Right ventricle myocardium inferior (tissue), 1 donor: ENCODE measurements around the gene PRR23E. TPM values are rescaled to one million over a fixed set of nuclear protein-coding genes. Genes with fewer than 3 reads are reported as not detected.
A peak's percentile ranks its signal among the peaks of the same experiment; 100 is the strongest.

ENCODE experiments used
- ATAC-seq: fragments of 200-7000 bp; cut with Tn5 transposase; one replicate; pipeline ENCODE4 v1.9.1; 2020; ENCODE audit warnings: mild to moderate bottlenecking, moderate library complexity
- DNase-seq: peaks from one replicate; pipeline ENCODE4 v3.0.0; 2021; ENCODE audit errors: missing footprints
- intact Hi-C: fragments of 100-400 bp; cut with DNase I; formaldehyde crosslinking; loops from one replicate; pipeline ENCODE4 v1.11.0; 2022
- total RNA-seq: library from RNA; stranded (reverse); fragmentation: NEBNext Ultra II Directional; extraction: Animal tissue kit (Norgen Biotek cat#: 25700); gene quantifications from one replicate; pipeline ENCODE4 v1.2.1, GENCODE V29; 2021
- donor health status: DM: no; HTN: yes; CAD: no; lungs with severe emphysema.

The PRR23E gene
- total RNA-seq, 1 donor from 2014 or later, result not detected

DNA sequence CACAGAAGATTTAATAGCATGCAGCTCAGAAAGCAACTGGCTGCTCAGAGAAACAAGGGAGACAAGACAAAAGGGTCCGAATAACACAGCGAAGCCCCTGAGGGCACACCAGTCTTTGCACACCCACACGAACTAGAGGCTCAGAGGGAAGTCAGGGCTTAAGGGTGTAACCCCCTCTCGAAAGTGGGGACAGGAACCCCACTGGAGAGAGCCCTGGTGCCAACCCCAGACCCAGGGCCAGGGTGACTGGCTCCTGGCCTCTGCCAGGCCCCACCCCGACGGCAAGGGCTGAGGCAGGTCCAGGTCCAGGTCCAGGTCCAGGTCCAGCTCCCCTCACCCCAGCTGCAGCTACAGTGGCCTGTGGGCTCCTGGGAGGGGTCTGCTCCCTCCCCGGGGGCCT lies 10.5 kb upstream of the PRR23E start:
- intact Hi-C loops, result no loop called here
- ATAC-seq (no peak), DNase-seq (no peak)

DNA sequence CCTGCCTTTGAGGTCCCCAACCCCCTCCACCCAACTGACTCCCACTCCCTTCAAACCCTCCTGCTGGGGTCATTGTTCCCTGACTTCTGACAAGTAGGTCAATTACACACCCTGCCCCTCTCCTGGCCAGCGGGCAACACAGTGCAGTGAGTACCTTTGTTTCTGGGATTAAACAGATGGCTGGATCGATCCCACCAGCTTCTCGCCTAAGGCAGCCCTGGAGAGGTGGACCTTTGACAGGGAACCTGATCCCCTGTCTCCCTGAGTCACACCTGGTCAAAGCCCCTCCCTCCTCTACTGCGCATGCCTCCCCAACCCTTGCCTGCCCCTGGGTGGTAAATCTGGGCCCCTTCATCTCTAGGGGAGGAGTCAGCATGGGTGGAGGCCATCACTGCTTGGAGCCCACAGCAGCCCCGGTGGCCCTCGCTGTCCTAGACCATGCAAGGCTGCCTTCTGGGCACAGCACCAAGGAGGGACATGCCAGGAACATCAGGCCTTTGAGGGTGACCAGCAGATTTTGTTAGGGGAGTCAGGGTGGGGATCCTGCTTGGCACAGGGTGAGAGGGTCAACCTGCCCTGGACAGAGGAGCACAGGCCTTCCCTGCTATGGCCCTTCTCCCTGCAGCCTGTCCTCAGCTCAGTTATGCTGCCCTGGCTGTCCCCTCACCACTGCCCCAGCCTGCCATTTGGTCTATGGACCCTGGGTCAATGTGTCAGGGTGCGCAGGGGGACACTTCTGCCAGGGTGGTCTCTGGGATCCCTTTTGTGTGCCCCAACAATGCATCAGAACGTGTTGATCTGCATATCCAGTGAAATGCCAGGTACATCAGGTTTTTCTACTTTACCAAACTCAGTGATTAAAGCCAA lies 9.8 kb upstream of the PRR23E start:
- DNase-seq, result no peak
- intact Hi-C loops, result no loop called here
- no peak for ATAC-seq

DNA sequence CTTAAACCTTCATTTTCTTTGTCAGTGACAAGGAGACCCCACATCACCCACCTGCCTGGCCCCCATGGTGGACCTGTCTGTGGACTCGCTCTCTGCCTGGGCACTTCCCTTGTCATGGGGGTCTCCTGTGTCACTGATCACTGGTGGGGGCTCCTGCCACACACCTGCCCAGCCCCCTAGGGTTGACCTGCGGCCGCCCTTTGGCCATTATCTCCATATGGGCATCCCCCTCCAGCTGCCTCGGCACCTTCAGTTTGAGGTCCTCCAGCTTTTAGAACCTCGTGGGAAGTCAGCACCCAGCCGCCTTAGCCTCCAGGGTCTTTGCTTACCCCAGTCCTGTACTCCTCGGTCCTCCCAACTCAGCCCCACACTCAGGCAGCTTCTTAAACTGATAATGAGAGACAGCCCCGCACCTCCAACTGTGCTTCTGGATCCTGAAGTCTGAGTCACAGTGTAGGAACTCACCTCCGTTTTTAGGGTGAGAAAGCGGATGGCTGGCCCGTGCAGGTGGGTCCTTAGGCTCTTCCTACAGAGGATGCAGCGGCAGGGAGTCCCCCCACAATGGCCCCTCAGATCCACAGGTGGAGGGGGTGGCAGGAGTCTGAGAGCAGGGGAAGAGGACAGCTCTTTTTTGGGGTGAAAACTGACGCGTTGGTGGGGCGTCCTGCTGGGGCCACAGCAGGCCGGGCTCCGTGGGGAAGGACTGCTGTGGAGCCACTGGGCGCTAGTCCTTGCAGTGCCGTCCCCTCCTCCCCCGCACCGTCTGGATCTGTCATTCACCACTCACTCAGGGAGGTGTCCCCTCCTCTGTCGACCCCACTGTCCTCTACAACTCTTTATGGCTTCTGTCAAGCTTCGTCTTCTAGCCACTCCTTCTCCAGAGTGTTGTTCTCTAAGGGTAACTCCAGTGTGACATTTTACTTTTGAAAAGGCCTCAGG lies 8.7 kb upstream of the PRR23E start:
- intact Hi-C loops, result no loop called here
- ATAC-seq (no peak), DNase-seq (no peak)

DNA sequence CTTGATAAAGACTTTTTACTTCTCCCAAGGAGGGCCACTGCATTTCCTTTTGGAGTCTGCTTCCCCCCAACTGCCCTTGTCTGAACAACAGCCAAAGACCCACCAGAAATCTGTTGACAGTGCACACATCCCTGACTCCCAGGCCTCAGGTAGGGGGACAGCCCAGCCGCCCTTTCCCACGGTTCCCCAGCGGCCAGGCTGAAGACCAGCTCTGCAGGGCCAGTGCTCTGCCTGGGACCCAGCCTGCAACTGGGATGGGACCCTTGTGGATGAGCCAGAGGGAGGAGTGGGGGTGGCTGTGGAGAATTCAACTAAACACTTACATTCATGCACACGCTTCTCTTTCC lies 8.1 kb upstream of the PRR23E start:
- DNase-seq (no peak), ATAC-seq (no peak)
- intact Hi-C loops, result no loop called here

DNA sequence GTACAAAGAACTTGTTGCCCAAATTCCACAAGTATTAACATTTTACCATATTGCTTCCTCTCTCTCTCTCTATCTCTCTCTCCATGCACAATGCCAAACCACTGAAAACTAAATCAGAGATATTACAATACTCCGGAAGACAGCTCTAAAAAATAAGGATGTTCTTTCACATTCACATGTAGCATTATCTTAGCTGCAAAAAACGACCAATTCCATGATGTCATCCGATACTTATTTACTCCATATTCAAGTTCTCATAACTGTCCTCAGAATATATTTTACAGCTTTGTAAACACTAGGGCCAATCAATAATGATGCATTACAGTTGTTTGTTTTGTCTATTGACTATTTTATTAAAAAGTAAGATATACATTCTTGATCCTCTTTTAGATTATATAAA lies 7.7 kb upstream of the PRR23E start:
- ATAC-seq (no peak), DNase-seq (no peak)
- intact Hi-C loops, result no loop called here

DNA sequence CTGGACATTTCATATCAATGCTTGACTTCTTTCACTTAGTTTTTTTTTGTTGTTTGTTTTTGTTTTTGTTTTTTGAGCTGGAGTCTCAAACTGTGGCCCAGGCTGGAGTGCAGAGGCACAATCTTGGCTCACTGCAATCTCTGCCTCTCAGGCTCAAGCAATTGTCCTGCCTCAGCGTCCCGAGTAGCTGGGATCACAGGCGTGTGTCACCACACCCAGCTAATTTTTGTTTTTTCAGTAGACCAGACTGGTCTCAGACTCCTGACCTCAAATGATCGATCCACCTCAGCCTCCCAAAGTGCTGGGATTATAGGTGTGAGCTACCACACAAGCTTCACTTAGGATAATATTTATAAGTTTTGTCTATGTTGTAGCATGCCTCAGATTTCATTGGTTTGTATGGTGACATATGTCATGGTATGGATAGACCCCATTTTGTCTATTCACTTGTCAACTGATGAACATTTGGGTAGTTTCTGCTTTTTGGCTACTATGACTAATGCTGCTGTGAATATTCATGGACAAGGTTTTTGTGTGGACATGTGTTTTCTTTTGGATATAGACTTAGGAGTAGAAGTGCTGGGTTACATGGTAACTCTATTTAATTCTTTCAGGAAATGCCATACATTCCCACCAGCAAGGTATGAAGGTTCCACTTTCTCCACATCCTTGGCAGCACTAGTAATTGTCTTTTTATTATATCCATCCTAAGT lies 6.8 kb upstream of the PRR23E start:
- intact Hi-C loops, result no loop called here
- ATAC-seq (no peak), DNase-seq (no peak)

DNA sequence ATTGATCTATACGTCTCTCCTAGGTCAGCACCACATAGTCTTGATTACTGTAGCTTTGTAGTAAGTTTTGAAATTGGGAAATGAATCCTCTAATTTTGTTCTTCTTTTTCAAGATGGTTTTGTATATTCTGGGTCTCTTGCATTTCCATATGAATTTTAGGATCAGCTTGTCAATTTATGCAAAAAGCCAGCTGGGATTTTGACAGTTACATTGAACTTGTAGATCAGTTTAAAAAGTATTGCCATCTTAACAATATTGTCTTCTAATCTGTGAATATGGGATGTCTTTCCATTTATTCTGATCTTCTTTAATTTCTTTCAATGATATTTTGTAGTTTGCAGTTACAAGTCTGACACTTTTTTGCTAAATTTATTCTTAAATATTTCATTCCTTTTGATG lies 5.6 kb upstream of the PRR23E start:
- ATAC-seq (no peak), DNase-seq (no peak)
- intact Hi-C loops, result no loop called here

DNA sequence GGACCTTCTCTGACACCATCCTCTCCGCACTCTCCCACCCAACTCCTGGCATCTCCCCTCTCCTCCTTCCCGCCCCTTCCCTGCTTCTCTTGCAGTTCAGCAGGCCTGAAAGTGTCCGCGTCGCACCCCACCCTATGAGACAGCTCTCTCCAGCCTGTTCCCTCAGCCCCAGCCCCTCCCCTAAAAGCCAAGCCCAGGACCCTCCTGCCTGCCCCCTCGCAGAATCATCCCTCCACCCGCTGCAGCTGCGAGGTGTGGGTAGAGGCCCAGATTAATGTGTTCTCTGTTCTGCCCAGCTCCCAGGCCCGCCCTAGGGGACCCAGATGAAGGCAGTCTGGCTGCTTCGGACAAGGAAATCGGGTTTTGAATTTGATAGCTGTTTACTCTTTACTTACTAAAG lies 410 bp downstream of the PRR23E start:
- ATAC-seq (no peak), DNase-seq (no peak)
- intact Hi-C loops, result no loop called here

DNA sequence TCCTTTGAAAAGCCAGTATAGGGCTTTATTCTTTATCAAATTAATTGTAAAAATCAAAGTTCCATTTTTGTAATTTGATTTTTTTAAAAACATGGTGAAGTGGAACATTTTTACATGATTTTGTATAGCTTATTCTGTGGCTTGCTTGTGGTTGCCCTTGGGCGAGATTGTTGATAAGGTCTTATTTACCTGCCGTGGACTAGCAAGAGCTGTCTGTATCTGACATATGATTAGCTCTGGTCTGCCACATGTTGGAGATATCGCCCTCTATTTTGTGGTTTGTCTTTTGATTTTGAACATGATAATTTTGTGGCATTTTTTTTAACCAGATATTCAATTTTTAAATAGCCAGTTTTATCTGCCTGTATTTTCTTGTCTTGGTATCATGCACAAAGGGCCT lies 844 bp downstream of the PRR23E start:
- ATAC-seq (no peak), DNase-seq (no peak)
- intact Hi-C loops, result no loop called here

DNA sequence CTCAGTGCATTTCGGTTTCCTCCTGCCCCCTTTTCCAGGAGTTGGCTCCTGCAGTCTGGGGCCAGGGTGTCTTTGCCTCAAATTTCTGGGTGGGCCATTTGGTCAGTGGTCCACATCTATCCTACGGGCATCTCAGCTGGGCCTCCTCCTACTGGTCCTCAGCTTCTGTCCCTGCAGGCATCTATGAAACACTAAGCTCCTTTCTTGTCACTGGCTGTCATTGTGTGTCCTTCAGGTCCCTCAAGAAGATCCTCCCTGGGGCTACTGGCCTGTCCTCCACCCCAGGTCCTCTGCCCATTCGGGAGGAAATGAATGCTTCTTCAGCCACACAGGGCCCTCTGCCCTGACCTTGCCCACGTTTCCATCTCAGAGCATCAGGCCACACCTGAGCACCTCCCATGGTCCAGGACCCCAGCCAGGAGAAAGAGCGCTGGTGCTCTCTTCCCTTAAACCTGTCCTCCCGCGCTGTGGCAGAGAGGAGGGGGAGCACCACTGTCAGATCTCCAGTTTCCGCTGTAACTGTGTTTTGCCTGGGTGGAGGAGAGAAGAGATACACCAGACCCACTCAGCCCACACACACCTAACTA lies 1.8 kb downstream of the PRR23E start:
- intact Hi-C loops, result no loop called here
- no peak for DNase-seq
- no peak for ATAC-seq

DNA sequence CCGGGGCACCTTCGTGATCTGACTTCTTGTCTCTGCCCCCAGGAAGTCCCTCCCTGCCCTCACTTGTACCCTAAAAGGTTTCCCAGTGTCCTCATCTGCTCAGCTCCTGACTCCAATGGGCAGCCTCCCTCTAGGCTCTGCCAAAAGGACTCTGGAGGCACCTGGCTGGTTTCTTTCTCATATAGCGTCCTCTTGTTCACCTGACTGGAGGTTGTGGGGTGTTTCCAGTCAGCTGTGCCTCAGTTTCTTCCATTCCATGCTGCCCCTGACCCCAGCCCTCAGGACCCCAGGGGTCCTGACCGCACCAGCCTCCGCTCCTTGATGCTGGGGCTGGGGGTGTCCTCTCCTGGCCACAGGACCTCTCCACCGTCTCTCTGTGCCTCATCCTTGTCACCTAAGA lies 2.5 kb downstream of the PRR23E start:
- ATAC-seq, result no peak
- DNase-seq, result no peak

DNA sequence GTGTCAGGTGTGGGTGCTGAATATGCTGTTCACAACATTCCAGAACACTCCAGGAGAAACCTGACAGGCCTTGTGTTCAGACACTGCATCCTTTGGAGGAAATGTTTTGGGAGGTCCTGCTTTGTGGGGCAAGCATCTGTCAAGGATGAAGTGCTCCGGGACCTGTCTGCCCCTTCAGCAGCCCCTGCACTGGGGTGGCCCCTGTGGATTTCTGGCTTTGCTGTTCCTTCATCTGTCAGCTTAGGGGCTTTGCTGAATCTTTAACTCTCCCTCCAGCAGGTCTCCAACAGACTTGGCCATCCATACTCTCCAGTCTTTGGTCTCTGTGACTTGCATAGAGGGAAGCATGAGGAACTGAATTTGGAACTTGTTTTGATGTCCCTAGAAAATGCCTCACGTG lies 3.1 kb downstream of the PRR23E start:
- DNase-seq, result no peak
- intact Hi-C loops, result no loop called here
- ATAC-seq, result no peak

More for the DNA sequence above, 2.5 kb downstream of the PRR23E start:
- intact Hi-C loops, result no loop called here

DNA sequence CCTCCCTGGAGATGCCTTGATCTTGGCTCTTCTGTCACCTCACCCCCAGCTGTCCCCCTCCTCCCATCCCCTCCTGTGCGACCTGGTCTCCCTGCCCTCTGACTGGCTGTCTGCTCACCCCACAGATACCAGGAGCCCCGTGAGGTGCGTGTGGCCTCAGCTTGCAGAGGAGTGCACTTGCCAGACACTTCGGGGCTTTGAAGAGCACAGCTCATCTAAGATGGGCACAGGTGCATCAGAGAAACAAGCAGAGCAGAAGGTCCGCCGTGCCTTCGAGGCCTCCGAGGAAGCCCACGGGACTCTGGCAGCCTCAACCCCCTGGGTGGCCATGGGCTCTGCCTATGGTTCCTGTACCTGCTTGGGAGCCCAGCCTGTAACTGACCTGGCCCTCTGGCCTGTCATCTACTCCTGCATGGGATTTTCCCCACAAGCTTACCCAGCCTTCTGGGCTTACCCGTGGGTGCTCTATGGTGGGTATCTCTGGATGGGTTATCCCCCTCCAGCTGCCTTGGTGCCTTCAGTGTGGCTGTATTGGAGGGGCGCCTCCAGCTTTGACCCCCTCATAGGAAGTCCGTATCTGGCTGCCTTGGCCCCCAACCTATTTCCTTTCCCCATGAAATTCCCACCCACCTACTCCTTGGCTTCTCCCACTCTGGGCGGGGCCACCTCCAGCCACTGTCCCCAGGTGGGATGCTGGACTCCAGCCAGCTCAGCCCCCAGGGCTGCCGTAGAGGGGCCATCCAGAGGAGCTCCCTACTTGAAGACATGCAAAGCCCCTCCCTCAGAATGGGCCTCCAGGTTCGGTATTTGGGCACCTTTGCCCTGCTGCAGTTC lies 3.8 kb downstream of the PRR23E start:
- DNase-seq (no peak), ATAC-seq (peak; percentile 16)
- intact Hi-C loops, result no loop called here

DNA sequence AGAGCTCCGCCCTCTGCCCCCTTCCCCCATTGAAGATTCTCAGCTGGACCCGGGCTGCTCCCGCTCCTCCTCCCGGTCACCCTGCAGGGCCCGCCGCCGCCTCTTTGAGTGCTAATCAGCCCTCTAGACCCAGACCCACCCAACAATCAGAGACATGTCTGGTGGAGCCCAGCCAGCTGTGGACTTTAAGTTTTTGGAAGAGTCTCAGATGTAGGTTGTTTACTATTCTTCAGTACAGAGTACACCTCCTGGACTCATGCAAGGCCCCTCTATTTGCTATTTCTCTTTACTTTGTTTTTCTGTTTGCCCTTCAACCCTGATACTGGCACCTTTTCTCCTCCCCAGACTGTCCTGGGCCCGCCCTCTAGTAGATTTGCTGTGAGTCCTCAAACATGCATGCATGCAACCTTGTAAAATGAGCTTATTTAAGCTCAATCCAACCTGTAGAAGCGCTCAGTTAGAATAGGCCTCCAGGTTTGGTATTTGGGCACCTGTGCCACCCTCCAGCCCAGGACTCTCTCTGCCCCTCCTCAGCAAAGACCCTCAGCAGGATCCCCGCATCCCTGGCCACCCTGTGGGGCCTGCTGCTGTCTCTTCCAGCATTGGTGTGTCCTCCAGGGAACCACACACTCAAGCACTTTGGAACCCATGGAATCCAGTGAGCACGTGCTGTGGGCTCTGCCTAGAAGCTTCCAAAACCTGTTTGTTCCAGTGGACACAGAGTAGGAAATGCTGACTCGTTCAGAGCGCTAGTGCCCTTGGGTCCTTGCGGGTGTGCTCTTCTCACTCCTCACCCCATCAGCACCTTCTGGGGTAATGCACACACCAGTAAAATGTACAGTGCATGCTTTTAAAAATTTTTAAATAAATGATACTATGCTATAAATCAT lies 4.6 kb downstream of the PRR23E start:
- peak; percentile 3 for ATAC-seq
- DNase-seq, result no peak

DNA sequence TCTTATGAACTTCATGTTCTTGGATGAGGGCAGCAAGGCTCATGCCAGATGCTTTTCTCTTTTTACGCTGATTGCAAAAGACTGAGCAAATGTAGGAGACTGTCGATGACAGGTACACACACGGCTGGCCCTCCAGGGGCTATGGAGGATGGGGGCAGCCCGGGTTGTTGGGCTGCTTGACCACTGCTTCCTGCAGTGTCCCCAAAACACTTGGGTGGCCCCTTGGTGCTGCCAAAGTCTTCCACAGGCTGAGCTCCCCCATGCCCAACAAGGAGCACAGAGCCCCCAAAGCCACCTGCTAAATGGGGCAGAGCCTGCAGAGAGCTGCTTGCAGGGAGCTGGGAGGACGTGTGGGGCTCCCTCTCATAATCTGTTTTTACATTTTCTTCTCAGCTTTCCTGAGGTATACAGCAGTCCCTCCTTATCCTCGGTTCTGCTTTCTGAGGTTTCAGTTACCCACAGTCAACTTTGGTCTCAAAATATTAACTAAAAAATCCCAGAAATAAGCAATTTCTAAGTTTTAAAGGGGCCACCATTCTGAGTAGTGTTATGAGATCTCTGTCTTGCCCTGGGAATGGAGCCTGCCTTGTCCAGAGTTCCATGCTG lies 7.3 kb downstream of the PRR23E start:
- intact Hi-C loops, result no loop called here
- ATAC-seq, result no peak
- DNase-seq, result no peak

More for the DNA sequence above, 4.6 kb downstream of the PRR23E start:
- intact Hi-C loops, result no loop called here

DNA sequence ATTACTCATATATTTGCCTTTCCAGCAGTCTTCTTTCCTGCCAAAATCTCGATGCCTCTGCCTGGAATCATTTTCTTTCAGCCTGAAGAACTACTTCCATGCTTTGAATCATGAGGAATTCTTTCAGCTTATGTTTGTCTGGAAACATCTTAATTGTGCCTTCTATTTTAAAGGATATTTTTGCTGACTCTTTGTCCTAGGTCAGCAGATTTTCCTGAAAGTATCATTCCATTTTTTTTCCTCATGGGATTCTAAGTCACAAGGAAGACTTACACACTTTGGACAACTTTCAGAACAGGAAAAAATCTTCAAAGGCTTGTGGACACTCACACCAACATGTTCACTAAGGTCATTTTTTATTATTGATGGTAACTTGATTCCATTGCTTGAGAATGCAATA lies 10.1 kb downstream of the PRR23E start:
- intact Hi-C loops, result no loop called here
- DNase-seq (no peak), ATAC-seq (no peak)
